Kidney (tissue), 14 donors: ENCODE results near the gene ATAD2B. TPM values are rescaled to one million over a fixed set of nuclear protein-coding genes. Genes with fewer than 3 reads are reported as not detected.

Experiments
- DNase-seq, 5 donors: peaks; one replicate each; pipeline ENCODE4 v3.0.0-alpha.2; 2013 to 2020
- FAIRE-seq: peaks from 2 replicates; lab custom pipeline; 2012; peaks lifted over from hg19 to GRCh38; lab: Jason Lieb, UNC
- H3K27ac ChIP-seq, 2 donors: one replicate each; pipeline ENCODE4 v1.7.0; 2013; ENCODE audit warnings: low read depth in 2 of 2, low read length in 2 of 2, inconsistent platforms in 1 of 2
- H3K27me3 ChIP-seq: one replicate; pipeline ENCODE4 v1.7.1; 2013; ENCODE audit warnings: low read length, inconsistent platforms; ENCODE audit not compliant: control insufficient read depth, insufficient read depth
- H3K36me3 ChIP-seq, 3 donors: one replicate each; pipeline versions ENCODE4 v1.7.0 to v1.7.1; 2013; ENCODE audit warnings: low read length in 3 of 3, control low read depth in 1 of 3, inconsistent platforms in 1 of 3; ENCODE audit not compliant: insufficient read depth in 3 of 3, control insufficient read depth in 2 of 3
- H3K4me1 ChIP-seq, 3 donors: one replicate each; pipeline versions ENCODE4 v1.7.0 to v1.7.1; 2013; ENCODE audit warnings: low read length in 3 of 3, inconsistent platforms in 1 of 3, low read depth in 1 of 3; ENCODE audit not compliant: control insufficient read depth in 2 of 3, insufficient read depth in 2 of 3
- H3K4me3 ChIP-seq, 3 donors: one replicate each; pipeline versions ENCODE4 v1.7.0 to v1.8.1; 2013; ENCODE audit warnings: low read length in 3 of 3, control low read depth in 1 of 3, inconsistent platforms in 1 of 3
- H3K9ac ChIP-seq, 3 donors: one replicate each; pipeline versions ENCODE4 v1.7.0 to v1.7.1; 2013; ENCODE audit warnings: low read length in 3 of 3, control low read depth in 1 of 3, inconsistent platforms in 1 of 3
- H3K9me3 ChIP-seq, 3 donors: one replicate each; pipeline versions ENCODE4 v1.7.0 to v1.7.1; 2013; ENCODE audit warnings: low read length in 3 of 3, control low read depth in 1 of 3, inconsistent platforms in 1 of 3; ENCODE audit not compliant: control insufficient read depth in 2 of 3, insufficient read depth in 1 of 3
- intact Hi-C: fragments of 100-400 bp; cut with DNase I; formaldehyde crosslinking; loops from one replicate; pipeline ENCODE4 v1.11.1; 2022
- polyA plus RNA-seq: library from polyadenylated mRNA; stranded (reverse); fragments of 350-450 nt; fragmentation: Illumina TruSeq; extraction: RNeasy Lipid Tissue Mini Kit (QIAGEN cat#74804); gene quantifications from one replicate; pipeline ENCODE4 v1.2.3, GENCODE V29; 2014; ENCODE audit warnings: low read depth, low replicate concordance; ENCODE audit not compliant: insufficient read depth
- total RNA-seq: library from RNA; stranded (reverse); fragmentation: NEBNext Ultra II Directional; extraction: Animal tissue kit (Norgen Biotek cat#: 25700); gene quantifications from one replicate; pipeline ENCODE4 v1.2.1, GENCODE V29; 2021
- TF ChIP-seq, protein P1 (sequence below): IDR thresholded peaks from 3 replicates; pipeline ENCODE4 v1.5.1; 2012; ENCODE audit warnings: mild to moderate bottlenecking, moderate library complexity, borderline replicate concordance; ENCODE audit not compliant: insufficient read depth; ENCODE audit errors: extremely low read depth
- donor health status: control.
- donor health status: control.
- donor health status: control.
- donor health status: control.
- donor health status: control.
- donor health status: DM: yes; HTN: yes; CAD: no.
- donor health status: Normal renal cell carcinoma (clear cell type).

Gene ATAD2B
- total and polyA plus RNA-seq, 2 donors from 2014 or later = 2.3 to 28.7 TPM

DNA sequence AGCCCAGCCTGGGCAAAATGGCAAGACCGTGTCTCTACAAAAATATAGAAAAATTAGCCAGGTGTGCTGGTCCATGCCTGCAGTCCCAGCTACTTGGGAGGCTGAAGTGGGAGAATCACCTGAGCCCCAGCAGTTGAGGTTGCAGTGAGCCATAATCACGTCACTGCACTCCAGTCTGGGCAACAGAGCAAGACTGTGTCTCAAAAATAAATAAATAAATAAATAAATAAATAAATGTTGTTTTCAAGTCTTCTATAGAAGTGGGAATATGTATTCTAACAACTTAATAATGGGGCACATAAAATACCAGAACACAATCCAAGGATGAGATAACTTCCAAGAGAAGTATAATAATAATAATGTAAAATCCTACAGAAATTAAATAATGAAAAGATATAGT, 23.9 kb downstream of the ATAD2B start:
- Histone ChIP-seq H3K4me1 (peaks cover 0 to 8% (median 0%) of the 10 kb centered on the region in 3 donors), H3K36me3 (no peaks in the 10 kb centered on the region)
- no peak for FAIRE-seq

GRCh38 chr2:23901966-23902846, 24.7 kb downstream of the ATAD2B start:
- Histone ChIP-seq H3K36me3 (no peaks in the 10 kb centered on the region), H3K9me3 (no peaks in the 10 kb centered on the region), H3K27me3 (no peaks in the 10 kb centered on the region), H3K27ac (no peak overlapping the region), H3K9ac (no peak overlapping the region), H3K4me3 (no peak overlapping the region), H3K4me1 (peaks cover 0 to 8% (median 0%) of the 10 kb centered on the region in 3 donors)
- FAIRE-seq (no peak), DNase-seq (no peak)
- TF ChIP-seq, protein P1, sequence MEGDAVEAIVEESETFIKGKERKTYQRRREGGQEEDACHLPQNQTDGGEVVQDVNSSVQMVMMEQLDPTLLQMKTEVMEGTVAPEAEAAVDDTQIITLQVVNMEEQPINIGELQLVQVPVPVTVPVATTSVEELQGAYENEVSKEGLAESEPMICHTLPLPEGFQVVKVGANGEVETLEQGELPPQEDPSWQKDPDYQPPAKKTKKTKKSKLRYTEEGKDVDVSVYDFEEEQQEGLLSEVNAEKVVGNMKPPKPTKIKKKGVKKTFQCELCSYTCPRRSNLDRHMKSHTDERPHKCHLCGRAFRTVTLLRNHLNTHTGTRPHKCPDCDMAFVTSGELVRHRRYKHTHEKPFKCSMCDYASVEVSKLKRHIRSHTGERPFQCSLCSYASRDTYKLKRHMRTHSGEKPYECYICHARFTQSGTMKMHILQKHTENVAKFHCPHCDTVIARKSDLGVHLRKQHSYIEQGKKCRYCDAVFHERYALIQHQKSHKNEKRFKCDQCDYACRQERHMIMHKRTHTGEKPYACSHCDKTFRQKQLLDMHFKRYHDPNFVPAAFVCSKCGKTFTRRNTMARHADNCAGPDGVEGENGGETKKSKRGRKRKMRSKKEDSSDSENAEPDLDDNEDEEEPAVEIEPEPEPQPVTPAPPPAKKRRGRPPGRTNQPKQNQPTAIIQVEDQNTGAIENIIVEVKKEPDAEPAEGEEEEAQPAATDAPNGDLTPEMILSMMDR = no peak
- intact Hi-C loops = no loop called here

More for the DNA sequence above, 23.9 kb downstream of the ATAD2B start:
- no peak overlapping the region for H3K9ac ChIP-seq
- no peaks in the 10 kb centered on the region for H3K9me3 ChIP-seq
- TF ChIP-seq, protein P1 = no peak
- H3K4me3 ChIP-seq = no peak overlapping the region
- H3K27me3 ChIP-seq = no peaks in the 10 kb centered on the region
- DNase-seq = no peak
- H3K27ac ChIP-seq = no peak overlapping the region
- intact Hi-C loops = no loop called here

GRCh38 chr2:23900541-23901322, 26.2 kb downstream of the ATAD2B start:
- no peaks in the 10 kb centered on the region for H3K36me3 ChIP-seq
- peaks cover 0 to 8% (median 0%) of the 10 kb centered on the region in 3 donors for H3K4me1 ChIP-seq
- no peak for DNase-seq
- TF ChIP-seq, protein P1 = no peak
- intact Hi-C loops = no loop called here
- H3K9ac ChIP-seq = no peak overlapping the region
- H3K4me3 ChIP-seq = no peak overlapping the region
- no peaks in the 10 kb centered on the region for H3K9me3 ChIP-seq
- no peak overlapping the region for H3K27ac ChIP-seq
- no peak for FAIRE-seq
- no peaks in the 10 kb centered on the region for H3K27me3 ChIP-seq
